ENCODE results near the gene ELF4. TPM values are rescaled to one million over a fixed set of nuclear protein-coding genes. Genes with fewer than 3 reads are reported as not detected.

The ELF4 gene
- total and polyA plus RNA-seq, 9 of the 15 experiments (the other 6 are each of a cell fraction or from before 2014, with no cell fraction given), result 5.9 to 55.8 (median 25.2) TPM

- TF ChIP-seq CHD7 (IDR thresholded peaks at IDR 0.05; ENCODE audit: low read depth, low read length) (no peak), TBL1XR1 (IDR thresholded peaks at IDR 0.05; ENCODE audit: low read length in 2 of 2) (peak in 1 of 2 experiments; percentile 70; a peak in 1 of 4 replicates), ZNF24 (IDR thresholded peaks at IDR 0.05) (peak; percentile 72; the same call in 1 of the 2 replicates), ETS1 (conservative IDR thresholded peaks at IDR 0.05; ENCODE audit: control insufficient read depth, low read depth, low read length) (no peak), PRPF4 (IDR thresholded peaks at IDR 0.05; ENCODE audit: insufficient read depth, low read depth, low read length, poor library complexity, severe bottlenecking) (no peak), ZNF639 (CRISPR knock-in tag; conservative IDR thresholded peaks at IDR 0.05 in 1 of 2, IDR thresholded peaks at IDR 0.05 in 1 of 2) (peak in 1 of 2 experiments; percentile 59; a peak in 1 of 4 replicates), HNRNPH1 (optimal IDR thresholded peaks at IDR 0.05; ENCODE audit: low read depth, low read length) (no peak), ZNF655 (CRISPR knock-in tag; IDR thresholded peaks at IDR 0.05) (no peak), ZKSCAN8 (CRISPR knock-in tag; IDR thresholded peaks at IDR 0.05) (no peak)
Measured at GRCh38 chrX:130082244-130083106, 27.8 kb downstream of the ELF4 start (continued).

Measured in K562 (cell line).